Measurements from ENCODE around the gene SCMH1. TPM values are rescaled to one million over a fixed set of nuclear protein-coding genes. Genes with fewer than 3 reads are reported as not detected.

Gene SCMH1
- total and polyA plus RNA-seq, 10 donors: 8.6 to 40.5 (median 26.1) TPM

DNA sequence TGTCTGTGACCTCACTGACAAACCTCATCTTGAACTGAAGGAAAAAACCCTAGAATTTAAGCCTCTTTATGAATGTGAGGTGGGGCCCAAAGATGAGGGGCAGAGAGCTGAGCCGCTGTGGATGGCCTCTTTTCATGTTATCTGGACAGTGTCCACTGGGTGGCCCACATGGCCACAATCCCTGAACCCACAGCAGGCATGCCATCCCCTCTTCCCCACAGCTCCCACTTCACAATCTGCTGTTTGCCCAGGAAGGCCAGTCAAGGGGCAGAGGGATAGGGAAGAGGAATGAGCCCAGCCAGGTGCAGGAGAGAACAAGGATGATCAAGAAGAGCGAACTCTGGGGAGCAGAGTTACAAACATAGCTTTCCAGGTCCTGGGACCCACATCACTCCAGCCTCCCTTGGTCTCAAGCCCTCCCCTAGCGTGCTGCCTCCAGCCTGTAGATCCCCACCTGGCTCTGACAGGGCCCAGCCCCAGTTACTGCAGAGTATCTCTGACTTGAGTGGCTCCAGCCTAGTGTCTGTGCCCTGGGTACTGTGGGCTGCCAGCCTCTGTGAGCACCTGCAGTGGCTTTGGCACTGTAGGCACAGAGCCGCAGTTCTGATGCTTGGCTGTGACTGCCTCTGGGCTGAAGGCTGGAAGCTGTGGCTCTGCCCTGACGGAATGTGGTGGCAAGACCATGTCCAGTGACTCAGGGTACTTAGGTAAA lies 218.7 kb downstream of the SCMH1 start:
- Histone ChIP-seq H3K27ac (no peak overlapping the region), H3K4me1 (peaks cover 0 to 22% (median 7%) of the 10 kb centered on the region in 6 donors), H3K4me3 (no peak overlapping the region), H3K36me3 (peaks cover 0 to 68% (median 17%) of the 10 kb centered on the region in 6 donors), H3K27me3 (replicated peaks in 1 of 7) (no peaks in the 10 kb centered on the region), H3K9me3 (no peaks in the 10 kb centered on the region)
- intact Hi-C loops (cut with DNase I; ENCODE audit: low total_unique reads): no loop called here
- 93 to 98% (median 96%) methylated on average over 3 to 5 of the region's 5 CpGs for WGBS, 5 donors
- DNase-seq: peak; percentile 48
- TF ChIP-seq, protein P1, sequence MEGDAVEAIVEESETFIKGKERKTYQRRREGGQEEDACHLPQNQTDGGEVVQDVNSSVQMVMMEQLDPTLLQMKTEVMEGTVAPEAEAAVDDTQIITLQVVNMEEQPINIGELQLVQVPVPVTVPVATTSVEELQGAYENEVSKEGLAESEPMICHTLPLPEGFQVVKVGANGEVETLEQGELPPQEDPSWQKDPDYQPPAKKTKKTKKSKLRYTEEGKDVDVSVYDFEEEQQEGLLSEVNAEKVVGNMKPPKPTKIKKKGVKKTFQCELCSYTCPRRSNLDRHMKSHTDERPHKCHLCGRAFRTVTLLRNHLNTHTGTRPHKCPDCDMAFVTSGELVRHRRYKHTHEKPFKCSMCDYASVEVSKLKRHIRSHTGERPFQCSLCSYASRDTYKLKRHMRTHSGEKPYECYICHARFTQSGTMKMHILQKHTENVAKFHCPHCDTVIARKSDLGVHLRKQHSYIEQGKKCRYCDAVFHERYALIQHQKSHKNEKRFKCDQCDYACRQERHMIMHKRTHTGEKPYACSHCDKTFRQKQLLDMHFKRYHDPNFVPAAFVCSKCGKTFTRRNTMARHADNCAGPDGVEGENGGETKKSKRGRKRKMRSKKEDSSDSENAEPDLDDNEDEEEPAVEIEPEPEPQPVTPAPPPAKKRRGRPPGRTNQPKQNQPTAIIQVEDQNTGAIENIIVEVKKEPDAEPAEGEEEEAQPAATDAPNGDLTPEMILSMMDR (IDR thresholded peaks at IDR 0.05 in 8 of 11, conservative IDR thresholded peaks at IDR 0.05 in 3 of 11): no peak
- TF ChIP-seq POLR2AphosphoS5 (IDR thresholded peaks at IDR 0.05) (peak in 2 of 3 donors; percentile 12 to 27), POLR2A (IDR thresholded peaks at IDR 0.05) (no peak)

DNA sequence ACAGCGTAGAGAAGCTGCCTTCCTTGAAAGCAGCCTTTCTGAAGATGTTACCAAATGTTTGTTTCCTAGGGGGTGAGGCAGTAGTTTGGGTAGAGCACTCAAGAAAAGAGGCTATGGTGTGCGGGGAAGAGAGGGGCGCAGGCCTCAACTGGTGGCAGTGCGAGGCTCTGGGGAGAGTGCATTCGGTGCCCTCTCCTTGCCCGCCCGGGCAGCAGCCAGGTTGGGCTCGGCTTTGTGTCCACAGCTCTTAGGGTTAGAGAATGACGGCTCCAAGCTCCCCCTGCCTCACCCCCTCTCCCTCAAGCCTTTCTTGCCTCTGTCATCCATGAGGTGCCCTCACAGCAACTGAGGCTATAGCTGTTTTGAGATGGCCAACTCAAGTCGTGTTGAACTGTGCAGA lies 219.7 kb downstream of the SCMH1 start:
- H3K27me3 ChIP-seq (replicated peaks in 1 of 7): no peaks in the 10 kb centered on the region
- intact Hi-C loops (cut with DNase I; ENCODE audit: low total_unique reads): no loop called here
- H3K9me3 ChIP-seq: no peaks in the 10 kb centered on the region
- 92 to 96% (median 94%) methylated on average over 10 of the region's 10 CpGs for WGBS, 5 donors
- no peak overlapping the region for H3K27ac ChIP-seq
- TF ChIP-seq POLR2AphosphoS5 (IDR thresholded peaks at IDR 0.05): peak in 1 of 3 donors; percentile 58
- TF ChIP-seq, protein P1 (IDR thresholded peaks at IDR 0.05 in 8 of 11, conservative IDR thresholded peaks at IDR 0.05 in 3 of 11): no peak
- DNase-seq: no peak
- H3K4me3 ChIP-seq: no peak overlapping the region
- H3K4me1 ChIP-seq: peaks cover 0 to 22% (median 7%) of the 10 kb centered on the region in 6 donors
- peaks cover 0 to 68% (median 12%) of the 10 kb centered on the region in 6 donors for H3K36me3 ChIP-seq

DNA sequence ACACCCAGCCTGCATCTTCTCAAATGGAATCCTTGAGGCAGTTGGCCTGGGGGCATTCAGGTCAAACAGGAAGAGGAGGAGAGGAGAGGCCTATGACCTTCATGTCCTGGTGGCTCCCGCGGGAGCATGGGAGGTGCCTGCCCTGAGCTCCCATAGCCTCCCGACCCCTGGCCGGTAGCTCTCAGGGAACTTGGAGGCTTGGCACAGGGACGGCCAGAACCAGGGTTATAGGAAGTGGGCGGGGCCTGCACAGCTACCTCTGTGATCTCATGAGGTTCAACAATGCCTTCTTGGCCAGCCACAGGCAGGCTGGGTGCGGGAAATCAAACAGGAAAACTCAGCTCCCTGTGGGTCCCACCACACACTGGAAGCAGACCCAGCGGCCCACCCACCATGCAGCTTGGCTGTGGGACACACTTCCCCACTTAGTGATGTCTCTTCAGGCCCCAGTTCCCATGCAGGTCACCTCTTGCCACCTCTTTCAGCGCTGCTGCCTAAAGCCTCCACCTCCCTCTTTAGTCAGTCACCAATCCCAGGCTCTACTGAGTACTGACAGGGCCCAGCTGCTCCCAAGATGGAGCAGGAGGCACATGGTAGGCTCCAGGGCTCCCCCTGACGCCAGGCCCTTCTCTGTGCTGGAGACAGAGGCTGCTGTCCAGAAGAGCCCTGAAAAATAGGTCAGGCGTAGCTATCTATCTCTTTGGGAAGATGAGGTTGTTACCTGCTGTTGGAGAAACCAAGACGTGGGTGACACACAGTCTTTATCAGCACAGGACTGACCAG lies 220.4 kb downstream of the SCMH1 start, which contains the start of gene SLFNL1:
Gene SLFNL1 (minus strand): TSS at position 200 of the 783 bp plus-strand sequence. CDS start 1,065 bp downstream, outside the sequence.
- Histone ChIP-seq H3K4me1 (peaks cover 0 to 20% (median 7%) of the 10 kb centered on the region in 6 donors), H3K36me3 (peaks cover 0 to 68% (median 12%) of the 10 kb centered on the region in 6 donors), H3K9me3 (no peaks in the 10 kb centered on the region), H3K27me3 (replicated peaks in 1 of 7) (no peaks in the 10 kb centered on the region), H3K4me3 (no peak within 1 kb of the TSS), H3K27ac (peak within 1 kb of the TSS in 2 of 8 donors; percentile 26 to 30)
- DNase-seq: no peak
- TF ChIP-seq POLR2A (IDR thresholded peaks at IDR 0.05): no peak
- peak; percentile 24 to 56 (median 53) for TF ChIP-seq POLR2AphosphoS5 (IDR thresholded peaks at IDR 0.05)
- intact Hi-C loops (cut with DNase I; ENCODE audit: low total_unique reads): no loop called here
- WGBS, 5 donors: 59 to 72% (median 61%) methylated on average over 12 of the region's 12 CpGs

DNA sequence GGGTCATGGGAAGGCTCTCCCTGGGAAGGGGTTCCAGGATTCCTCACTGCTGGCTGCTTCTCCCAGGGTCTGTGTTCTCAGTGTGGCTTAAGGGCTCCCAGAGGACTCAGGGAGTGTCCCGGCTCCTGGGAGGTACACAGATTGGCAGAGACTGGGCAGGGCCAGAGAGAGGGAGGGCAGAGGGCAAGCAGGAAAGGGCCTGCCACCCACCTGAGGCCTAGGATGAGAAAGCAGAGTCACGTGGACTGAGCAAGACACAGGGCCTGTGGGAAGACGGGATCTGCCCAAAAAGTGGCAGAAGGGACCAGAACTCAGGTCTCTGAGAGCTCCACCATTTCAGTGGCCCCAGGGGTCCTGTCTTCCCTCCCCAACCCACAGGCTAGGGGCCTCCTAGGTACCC lies 221.5 kb downstream of the SCMH1 start:
- peaks cover 0 to 12% (median 7%) of the 10 kb centered on the region in 6 donors for H3K4me1 ChIP-seq
- 64 to 85% (median 71%) methylated on average over 2 to 3 of the region's 3 CpGs for WGBS, 5 donors
- H3K9me3 ChIP-seq: no peaks in the 10 kb centered on the region
- H3K4me3 ChIP-seq: no peak overlapping the region
- H3K36me3 ChIP-seq: peaks cover 0 to 68% (median 10%) of the 10 kb centered on the region in 6 donors
- H3K27me3 ChIP-seq (replicated peaks in 1 of 7): no peaks in the 10 kb centered on the region
- DNase-seq: no peak
- TF ChIP-seq POLR2AphosphoS5 (IDR thresholded peaks at IDR 0.05) (no peak), POLR2A (IDR thresholded peaks at IDR 0.05) (no peak)
- TF ChIP-seq, protein P1 (IDR thresholded peaks at IDR 0.05 in 8 of 11, conservative IDR thresholded peaks at IDR 0.05 in 3 of 11): no peak
- intact Hi-C loops (cut with DNase I; ENCODE audit: low total_unique reads): no loop called here
- H3K27ac ChIP-seq: no peak overlapping the region

All from spleen (tissue), 11 donors.